Measurements from ENCODE around the gene MTARC2. TPM values are rescaled to one million over a fixed set of nuclear protein-coding genes. Genes with fewer than 3 reads are reported as not detected.

MTARC2 gene
- polyA plus RNA-seq, 1 donor (not counting 4 experiments of a cell fraction or from before 2014, with no cell fraction given) = 0.75 TPM

GRCh38 chr1:220703305-220703704 is 44.8 kb upstream of the MTARC2 start:
- Histone ChIP-seq H2AFZ (ENCODE audit: control insufficient read depth, low read length) (no peak overlapping the region), H3K9me3 (ENCODE audit: control insufficient read depth, low read depth, low read length) (no peaks in the 10 kb centered on the region), H3K4me2 (ENCODE audit: control insufficient read depth, extremely low read depth, insufficient read depth, low read depth, low read length) (no peak overlapping the region), H3K4me3 (ENCODE audit: control insufficient read depth in 2 of 3, extremely low read depth in 1 of 3, insufficient read depth in 2 of 3, low read depth in 1 of 3, low read length in 3 of 3) (no peak overlapping the region), H3K36me3 (ENCODE audit: control insufficient read depth in 2 of 2, extremely low read depth in 1 of 2, insufficient read depth in 2 of 2, low read length in 2 of 2) (no peaks in the 10 kb centered on the region), H3K9ac (ENCODE audit: control insufficient read depth, extremely low read depth, insufficient read depth, low read length) (no peak overlapping the region), H4K20me1 (ENCODE audit: control insufficient read depth, extremely low read depth, insufficient read depth, low read length) (no peaks in the 10 kb centered on the region), H3K79me2 (ENCODE audit: control insufficient read depth, insufficient read depth, low read length) (no peaks in the 10 kb centered on the region), H3K9me1 (ENCODE audit: control insufficient read depth, extremely low read depth, insufficient read depth, low read length) (no peaks in the 10 kb centered on the region), H3K27me3 (ENCODE audit: control insufficient read depth, extremely low read depth, insufficient read depth, low read length) (peaks cover 5% of the 10 kb centered on the region), H3K27ac (ENCODE audit: control insufficient read depth, insufficient read depth, low read length) (no peak overlapping the region), H3K4me1 (ENCODE audit: control insufficient read depth, extremely low read depth, insufficient read depth, low read length) (no peaks in the 10 kb centered on the region)
- TF ChIP-seq EZH2 (IDR thresholded peaks at IDR 0.05; ENCODE audit: low read length) (no peak), CTCF (optimal IDR thresholded peaks at IDR 0.05 in 1 of 3, IDR thresholded peaks at IDR 0.05 in 1 of 3, conservative IDR thresholded peaks at IDR 0.05 in 1 of 3; ENCODE audit: extremely low read depth in 1 of 3, insufficient read depth in 2 of 3, low read length in 3 of 3) (no peak)
- no peak for DNase-seq (ENCODE audit: low read depth, low spot score)
- dilution Hi-C loops (cut with MboI; ENCODE audit: extremely low pct_ligation_motif_present, low sequenced_read_pairs) = no loop called here
- FAIRE-seq = no peak

- TF ChIP-seq EZH2 (IDR thresholded peaks at IDR 0.05; ENCODE audit: low read length) (no peak), CTCF (optimal IDR thresholded peaks at IDR 0.05 in 1 of 3, IDR thresholded peaks at IDR 0.05 in 1 of 3, conservative IDR thresholded peaks at IDR 0.05 in 1 of 3; ENCODE audit: extremely low read depth in 1 of 3, insufficient read depth in 2 of 3, low read length in 3 of 3) (no peak)
- Histone ChIP-seq H3K27ac (ENCODE audit: control insufficient read depth, insufficient read depth, low read length) (no peak overlapping the region), H3K27me3 (ENCODE audit: control insufficient read depth, extremely low read depth, insufficient read depth, low read length) (peaks cover 5% of the 10 kb centered on the region), H3K9ac (ENCODE audit: control insufficient read depth, extremely low read depth, insufficient read depth, low read length) (no peak overlapping the region), H2AFZ (ENCODE audit: control insufficient read depth, low read length) (no peak overlapping the region), H4K20me1 (ENCODE audit: control insufficient read depth, extremely low read depth, insufficient read depth, low read length) (no peaks in the 10 kb centered on the region), H3K4me3 (ENCODE audit: control insufficient read depth in 2 of 3, extremely low read depth in 1 of 3, insufficient read depth in 2 of 3, low read depth in 1 of 3, low read length in 3 of 3) (no peak overlapping the region), H3K36me3 (ENCODE audit: control insufficient read depth in 2 of 2, extremely low read depth in 1 of 2, insufficient read depth in 2 of 2, low read length in 2 of 2) (no peaks in the 10 kb centered on the region), H3K4me1 (ENCODE audit: control insufficient read depth, extremely low read depth, insufficient read depth, low read length) (no peaks in the 10 kb centered on the region), H3K9me1 (ENCODE audit: control insufficient read depth, extremely low read depth, insufficient read depth, low read length) (no peaks in the 10 kb centered on the region), H3K9me3 (ENCODE audit: control insufficient read depth, low read depth, low read length) (no peaks in the 10 kb centered on the region), H3K79me2 (ENCODE audit: control insufficient read depth, insufficient read depth, low read length) (no peaks in the 10 kb centered on the region), H3K4me2 (ENCODE audit: control insufficient read depth, extremely low read depth, insufficient read depth, low read depth, low read length) (no peak overlapping the region)
- no peak for DNase-seq (ENCODE audit: low read depth, low spot score)
- no peak for FAIRE-seq
- dilution Hi-C loops (cut with MboI; ENCODE audit: extremely low pct_ligation_motif_present, low sequenced_read_pairs) = no loop called here
Measured at GRCh38 chr1:220705782-220706181, 42.3 kb upstream of the MTARC2 start.

All from keratinocyte (primary cell).